H9 (cell line): ENCODE results near the gene RBM12. TPM values are rescaled to one million over a fixed set of nuclear protein-coding genes. Genes with fewer than 3 reads are reported as not detected.

Experiments used
- DNase-seq: peaks from one replicate; pipeline ENCODE4 v3.0.0-alpha.2; 2017
- H2AFZ ChIP-seq: one replicate; pipeline ENCODE4 v1.6.1; 2013; ENCODE audit warnings: mild to moderate bottlenecking, low read length, control low read depth, moderate library complexity
- H2AK5ac ChIP-seq: 2 replicates; pipeline ENCODE4 v1.6.1; 2013; ENCODE audit warnings: low read length, control low read depth, mixed read lengths; ENCODE audit not compliant: insufficient read length
- H2BK120ac ChIP-seq: one replicate; pipeline ENCODE4 v1.6.1; 2013; ENCODE audit warnings: low read depth, mild to moderate bottlenecking, low read length, control low read depth, inconsistent platforms; ENCODE audit not compliant: poor library complexity, severe bottlenecking
- H2BK12ac ChIP-seq: 2 replicates; pipeline ENCODE4 v1.6.1; 2013; ENCODE audit warnings: low read length, control low read depth, mixed read lengths, low read depth; ENCODE audit not compliant: insufficient read length
- H2BK15ac ChIP-seq: 2 replicates; pipeline ENCODE4 v1.6.1; 2013; ENCODE audit warnings: low read depth, low read length, control low read depth
- H2BK20ac ChIP-seq: one replicate; pipeline ENCODE4 v1.6.1; 2013; ENCODE audit warnings: low read depth, mild to moderate bottlenecking, low read length, control low read depth, inconsistent platforms; ENCODE audit not compliant: poor library complexity, severe bottlenecking
- H2BK5ac ChIP-seq: 2 replicates; pipeline ENCODE4 v1.6.1; 2013; ENCODE audit warnings: low read length, control low read depth, mixed read lengths; ENCODE audit not compliant: insufficient read length
- H3K14ac ChIP-seq: 2 replicates; pipeline ENCODE4 v1.6.1; 2013; ENCODE audit warnings: low read length, control low read depth; ENCODE audit not compliant: insufficient read depth
- H3K18ac ChIP-seq: 2 replicates; pipeline ENCODE4 v1.6.1; 2013; ENCODE audit warnings: low read depth, mild to moderate bottlenecking, mixed read lengths, low read length, control low read depth; ENCODE audit not compliant: insufficient read length
- H3K23ac ChIP-seq: 2 replicates; pipeline ENCODE4 v1.6.1; 2013; ENCODE audit warnings: low read length, control low read depth, mixed read lengths, low read depth; ENCODE audit not compliant: insufficient read length
- H3K23me2 ChIP-seq: 2 replicates; pipeline ENCODE4 v1.6.1; 2013; ENCODE audit warnings: low read depth, mild to moderate bottlenecking, mixed read lengths, low read length, control low read depth; ENCODE audit not compliant: insufficient read length, poor library complexity, severe bottlenecking
- H3K27ac ChIP-seq: 2 replicates; pipeline ENCODE4 v1.5.1; 2013; ENCODE audit warnings: low read length, control low read depth, mixed read lengths, low read depth; ENCODE audit not compliant: insufficient read length
- H3K27me3 ChIP-seq: 2 replicates; pipeline ENCODE4 v1.6.1; 2013; ENCODE audit warnings: low read length, control low read depth, inconsistent platforms; ENCODE audit not compliant: insufficient read depth
- H3K4ac ChIP-seq: 2 replicates; pipeline ENCODE4 v1.6.1; 2013; ENCODE audit warnings: low read depth, mild to moderate bottlenecking, control low read depth, inconsistent platforms, low read length, moderate library complexity
- H3K4me1 ChIP-seq: 2 replicates; pipeline ENCODE4 v1.6.1; 2013; ENCODE audit warnings: low read length, control low read depth, inconsistent platforms; ENCODE audit not compliant: insufficient read depth
- H3K4me2 ChIP-seq: 2 replicates; pipeline ENCODE4 v1.6.1; 2013; ENCODE audit warnings: low read length, control low read depth, mixed read lengths; ENCODE audit not compliant: insufficient read length, insufficient read depth
- H3K56ac ChIP-seq: 2 replicates; pipeline ENCODE4 v1.6.1; 2013; ENCODE audit warnings: low read depth, mild to moderate bottlenecking, mixed read lengths, low read length, control low read depth; ENCODE audit not compliant: insufficient read length
- H3K79me1 ChIP-seq: 2 replicates; pipeline ENCODE4 v1.6.1; 2013; ENCODE audit warnings: low read depth, mild to moderate bottlenecking, moderate library complexity, low read length, control low read depth, inconsistent platforms; ENCODE audit not compliant: insufficient read depth, poor library complexity, severe bottlenecking
- H3K79me2 ChIP-seq: 2 replicates; pipeline ENCODE4 v1.6.1; 2013; ENCODE audit warnings: low read length, control low read depth, inconsistent platforms; ENCODE audit not compliant: insufficient read depth
- H3K9ac ChIP-seq: 2 replicates; pipeline ENCODE4 v1.6.1; 2013; ENCODE audit warnings: low read length, control low read depth, mixed read lengths; ENCODE audit not compliant: insufficient read length; ENCODE audit errors: extremely low read depth
- H3K9me3 ChIP-seq: one replicate; pipeline ENCODE4 v1.6.1; 2013; ENCODE audit warnings: low read depth, low read length, inconsistent platforms; ENCODE audit not compliant: control insufficient read depth
- H3T11ph ChIP-seq: one replicate; pipeline ENCODE4 v1.6.1; 2013; ENCODE audit warnings: mild to moderate bottlenecking, low read length, control low read depth, inconsistent platforms
- H4K20me1 ChIP-seq: one replicate; pipeline ENCODE4 v1.6.1; 2013; ENCODE audit not compliant: control insufficient read depth, insufficient read length, insufficient read depth
- H4K5ac ChIP-seq: 2 replicates; pipeline ENCODE4 v1.6.1; 2013; ENCODE audit warnings: low read depth, mild to moderate bottlenecking, mixed read lengths, low read length, control low read depth; ENCODE audit not compliant: insufficient read length
- H4K8ac ChIP-seq: replicated peaks from 2 replicates; pipeline ENCODE4 v1.6.1; 2013; ENCODE audit warnings: low read length, control low read depth, mixed read lengths, low read depth; ENCODE audit not compliant: insufficient read length
- H4K91ac ChIP-seq: 2 replicates; pipeline ENCODE4 v1.6.1; 2013; ENCODE audit warnings: low read depth, mild to moderate bottlenecking, moderate library complexity, mixed read lengths, low read length, control low read depth; ENCODE audit not compliant: insufficient read length
- H3K27ac Mint-ChIP-seq, 3 experiments: 2 replicates in 2 of 3; 3 replicates in 1 of 3; pipeline ENCODE4 v1.8.0; 2020 to 2021; ENCODE audit warnings: mixed read lengths in 3 of 3, mild to moderate bottlenecking in 1 of 3, moderate library complexity in 1 of 3
- H3K27me3 Mint-ChIP-seq: 2 replicates; pipeline ENCODE4 v1.8.0; 2021; ENCODE audit warnings: low read depth, mild to moderate bottlenecking, moderate library complexity, mixed read lengths
- H3K36me3 Mint-ChIP-seq, 3 experiments: 2 replicates in 2 of 3; 3 replicates in 1 of 3; pipeline ENCODE4 v1.8.0; 2020 to 2021; ENCODE audit warnings: low read depth in 3 of 3, mixed read lengths in 3 of 3; ENCODE audit not compliant: insufficient read depth in 1 of 3
- H3K4me1 Mint-ChIP-seq, 2 experiments: 2 replicates each; pipeline ENCODE4 v1.8.0; 2020; ENCODE audit warnings: mixed read lengths in 2 of 2
- H3K4me3 Mint-ChIP-seq, 2 experiments: 2 replicates in 1 of 2; 3 replicates in 1 of 2; pipeline ENCODE4 v1.8.0; 2020 to 2021; ENCODE audit warnings: mild to moderate bottlenecking in 2 of 2, mixed read lengths in 2 of 2, moderate library complexity in 1 of 2
- H3K9me3 Mint-ChIP-seq, 2 experiments: 2 replicates in 1 of 2; 3 replicates in 1 of 2; pipeline ENCODE4 v1.8.0; 2020; ENCODE audit warnings: mild to moderate bottlenecking in 2 of 2, mixed read lengths in 2 of 2, moderate library complexity in 1 of 2
- CTCF ChIP-seq: fragments of 200-600 bp; sonication (generic); conservative IDR thresholded peaks from 3 replicates; pipeline ENCODE4 v1.8.0; 2021; ENCODE audit warnings: antibody characterized with exemption, mild to moderate bottlenecking
- WGBS: extraction: QIAGEN DNeasy Blood & Tissue Kit; methylation state at CpG from one replicate; pipeline ENCODE4 v1.1.7; 2013; ENCODE audit warnings: missing lambda C conversion rate, low lambda C conversion rate, mixed read lengths; ENCODE audit not compliant: insufficient read length; ENCODE audit errors: extremely low coverage; 5-methylcytosine and 5-hydroxymethylcytosine counted together
- total RNA-seq: library from RNA; stranded (reverse); gene quantifications from 2 replicates; pipeline ENCODE4 v1.2.1, GENCODE V29; 2021

The RBM12 gene
- total RNA-seq, 1 experiment from 2014 or later = 260 TPM

- no peak overlapping the region for H3K4me3 Mint-ChIP-seq
- Histone ChIP-seq H3K9ac (no peak overlapping the region), H3K56ac (no peak overlapping the region), H3K23ac (no peak overlapping the region), H3K79me2 (peaks cover 2% of the 10 kb centered on the region; the same call in 1 of the 2 replicates), H3K27ac (no peak overlapping the region), H4K8ac (no peak overlapping the region), H2BK12ac (no peak overlapping the region), H3K79me1 (no peaks in the 10 kb centered on the region), H2BK120ac (no peak overlapping the region), H2AFZ (no peak overlapping the region), H2BK5ac (no peak overlapping the region), H3K4ac (no peak overlapping the region), H3K18ac (no peak overlapping the region), H2BK20ac (no peak overlapping the region), H3K14ac (no peak overlapping the region), H3K9me3 (no peaks in the 10 kb centered on the region), H3K23me2 (no peaks in the 10 kb centered on the region), H4K5ac (no peak overlapping the region), H2BK15ac (no peak overlapping the region), H2AK5ac (no peak overlapping the region), H3K27me3 (no peaks in the 10 kb centered on the region), H4K20me1 (no peaks in the 10 kb centered on the region), H3T11ph (no peak overlapping the region), H3K4me1 (no peaks in the 10 kb centered on the region), H3K4me2 (no peak overlapping the region), H4K91ac (no peak overlapping the region)
- H3K27ac Mint-ChIP-seq = no peak overlapping the region
- H3K27me3 Mint-ChIP-seq = no peaks in the 10 kb centered on the region
- TF ChIP-seq CTCF = no peak
- peaks cover 12 to 39% (median 36%) of the 10 kb centered on the region in 3 experiments; a peak in 6 of 7 replicates for H3K36me3 Mint-ChIP-seq
- H3K9me3 Mint-ChIP-seq = no peaks in the 10 kb centered on the region; a peak in 1 of 5 replicates
- no peak for DNase-seq
- peaks cover 3% of the 10 kb centered on the region in 2 experiments; a peak in 3 of 4 replicates for H3K4me1 Mint-ChIP-seq
- no CpG with 5 or more reads among the region's 5 CpGs for WGBS
These were observed 4.5 kb upstream of the RBM12 start for GRCh38 chr20:35669221-35669620.
